ENCODE results near the gene RER1.
"Not testable (repeated sequence)": the region's sequence is repeated elsewhere in the genome, so short reads cannot be mapped to it uniquely, and the experiment has no call there.

RER1 gene

DNA sequence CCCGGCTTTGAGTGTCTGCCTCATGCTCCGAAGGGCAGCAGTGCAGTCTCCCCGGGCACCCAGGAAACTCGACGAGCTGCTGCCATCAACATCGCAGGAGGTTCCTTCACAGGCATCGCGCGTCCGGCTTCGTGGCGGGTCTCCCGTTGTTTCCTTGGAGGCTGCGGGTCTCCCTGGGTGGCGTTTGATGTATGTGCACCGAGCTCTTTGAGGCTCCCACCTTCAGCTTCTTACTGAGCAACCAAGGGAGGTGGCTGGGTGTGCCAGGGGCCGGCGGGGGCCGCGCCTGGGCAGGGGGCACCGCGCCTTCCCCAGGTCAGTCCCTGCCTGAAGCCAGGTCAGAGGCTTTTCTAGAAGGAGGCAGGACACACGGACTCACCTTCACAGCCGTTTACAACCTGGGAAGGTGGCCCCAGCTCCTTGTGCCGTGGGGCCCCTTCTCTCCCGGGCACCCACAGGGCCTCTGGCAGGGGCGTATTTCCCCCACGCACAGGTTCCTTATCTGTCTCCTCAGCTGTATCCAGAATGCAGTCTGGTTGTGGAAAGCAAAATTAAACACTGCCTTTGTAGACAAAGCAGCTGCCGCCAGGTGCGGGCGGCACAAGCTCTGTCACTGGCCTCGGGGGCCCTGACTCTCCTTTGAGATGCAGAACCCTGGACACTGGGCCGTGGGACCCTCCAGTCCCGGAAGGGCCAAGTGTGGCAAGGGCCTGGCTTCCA is 42.5 kb downstream of the RER1 start:
- H3K4me1 ChIP-seq (ENCODE audit: control insufficient read depth, insufficient read depth, low read length) = no peaks in the 10 kb centered on the region
- H3K4me3 ChIP-seq (ENCODE audit: low read length) = no peak overlapping the region
- H3K27me3 ChIP-seq (ENCODE audit: control insufficient read depth, insufficient read depth, low read length) = peaks cover 6% of the 10 kb centered on the region
- no peak overlapping the region for H3K9ac ChIP-seq (ENCODE audit: low read length)
- H3K36me3 ChIP-seq (ENCODE audit: control insufficient read depth, insufficient read depth, low read length) = no peaks in the 10 kb centered on the region
- no peaks in the 10 kb centered on the region for H3K9me3 ChIP-seq (ENCODE audit: control insufficient read depth, low read length)

DNA sequence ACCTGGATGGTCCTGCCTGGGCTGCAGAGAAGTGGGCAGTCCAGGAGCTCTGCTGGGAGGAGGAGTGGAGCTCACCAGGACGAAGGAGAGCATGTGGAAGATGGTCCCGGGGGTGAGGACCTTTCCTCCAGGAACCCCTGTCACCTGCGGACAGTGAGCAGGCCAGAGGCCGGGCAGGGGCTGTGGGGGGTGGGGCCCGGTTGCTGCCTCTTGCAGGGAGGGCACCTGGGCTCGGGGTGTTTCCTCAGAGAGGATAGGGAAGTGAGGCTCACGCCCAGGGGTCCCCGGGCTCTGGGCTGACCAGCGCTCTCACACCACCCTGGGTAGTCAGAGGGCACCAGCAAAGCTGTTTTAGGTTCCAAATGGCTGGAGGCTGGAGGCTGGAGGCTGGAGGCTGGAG is 43.5 kb downstream of the RER1 start:
- H3K27me3 ChIP-seq (ENCODE audit: control insufficient read depth, insufficient read depth, low read length) = peaks cover 6% of the 10 kb centered on the region
- H3K4me1 ChIP-seq (ENCODE audit: control insufficient read depth, insufficient read depth, low read length) = no peaks in the 10 kb centered on the region
- H3K9me3 ChIP-seq (ENCODE audit: control insufficient read depth, low read length) = no peaks in the 10 kb centered on the region
- H3K4me3 ChIP-seq (ENCODE audit: low read length) = no peak overlapping the region
- H3K9ac ChIP-seq (ENCODE audit: low read length) = no peak overlapping the region
- no peaks in the 10 kb centered on the region for H3K36me3 ChIP-seq (ENCODE audit: control insufficient read depth, insufficient read depth, low read length)

DNA sequence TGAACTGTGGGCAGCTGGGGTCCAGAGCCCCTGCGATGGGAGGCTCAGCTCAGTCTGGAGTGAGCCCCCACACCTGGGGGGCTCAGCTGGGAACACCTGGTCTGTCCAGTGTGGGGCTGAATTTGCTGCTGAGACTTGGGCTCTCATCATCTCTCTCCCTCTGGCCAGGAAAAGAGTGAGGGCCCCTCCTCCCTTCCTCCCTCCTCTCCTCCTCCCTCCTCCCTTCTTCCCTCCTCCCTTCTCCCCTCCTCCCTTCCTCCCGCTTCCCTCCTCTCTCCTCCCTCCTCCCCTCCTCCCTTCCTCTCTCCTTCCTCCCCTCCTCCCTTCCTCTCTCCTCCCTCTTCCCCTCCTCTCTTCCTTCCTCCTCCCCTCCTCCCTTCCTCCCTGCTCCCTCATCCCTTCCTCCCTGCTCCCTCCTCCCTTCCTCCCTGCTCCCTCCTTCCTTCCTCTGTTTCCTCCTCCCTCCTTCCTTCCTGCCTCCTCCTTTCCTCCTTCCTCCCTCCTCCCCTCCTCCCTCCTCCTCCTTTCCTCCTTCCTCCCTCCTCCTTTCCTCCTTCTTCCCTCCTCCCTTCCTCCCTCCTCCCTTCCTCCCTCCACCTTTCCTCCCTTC is 44.2 kb downstream of the RER1 start:
- Histone ChIP-seq H3K9ac (ENCODE audit: low read length) (no peak overlapping the region), H3K27me3 (ENCODE audit: control insufficient read depth, insufficient read depth, low read length) (peaks cover 6% of the 10 kb centered on the region), H3K36me3 (ENCODE audit: control insufficient read depth, insufficient read depth, low read length) (no peaks in the 10 kb centered on the region), H3K9me3 (ENCODE audit: control insufficient read depth, low read length) (no peaks in the 10 kb centered on the region), H3K4me1 (ENCODE audit: control insufficient read depth, insufficient read depth, low read length) (no peaks in the 10 kb centered on the region), H3K4me3 (ENCODE audit: low read length) (no peak overlapping the region)

DNA sequence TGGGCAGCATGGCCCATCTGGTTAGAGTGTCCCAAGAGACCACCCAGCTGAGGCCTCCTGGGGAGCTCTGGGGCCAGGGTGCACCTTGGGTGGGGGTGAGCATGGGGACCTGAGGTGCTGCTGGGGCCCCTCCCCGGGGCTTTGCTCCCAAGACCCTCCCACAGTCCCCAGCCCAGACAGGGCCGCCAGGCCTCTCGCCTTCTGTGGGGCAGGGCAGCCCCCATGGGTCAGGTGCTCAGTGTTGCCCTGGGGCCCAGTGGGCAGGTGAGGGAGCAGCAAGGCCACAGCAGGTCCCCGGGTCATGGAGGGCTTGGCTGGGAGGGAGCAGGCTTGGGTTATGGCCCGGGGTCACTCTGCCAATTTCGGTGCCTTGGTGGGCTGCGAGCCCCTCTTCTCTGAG is 45.2 kb downstream of the RER1 start:
- no peaks in the 10 kb centered on the region for H3K36me3 ChIP-seq (ENCODE audit: control insufficient read depth, insufficient read depth, low read length)
- peaks cover 5% of the 10 kb centered on the region for H3K27me3 ChIP-seq (ENCODE audit: control insufficient read depth, insufficient read depth, low read length)
- no peak overlapping the region for H3K9ac ChIP-seq (ENCODE audit: low read length)
- H3K9me3 ChIP-seq (ENCODE audit: control insufficient read depth, low read length) = no peaks in the 10 kb centered on the region
- no peaks in the 10 kb centered on the region for H3K4me1 ChIP-seq (ENCODE audit: control insufficient read depth, insufficient read depth, low read length)
- H3K4me3 ChIP-seq (ENCODE audit: low read length) = no peak overlapping the region

DNA sequence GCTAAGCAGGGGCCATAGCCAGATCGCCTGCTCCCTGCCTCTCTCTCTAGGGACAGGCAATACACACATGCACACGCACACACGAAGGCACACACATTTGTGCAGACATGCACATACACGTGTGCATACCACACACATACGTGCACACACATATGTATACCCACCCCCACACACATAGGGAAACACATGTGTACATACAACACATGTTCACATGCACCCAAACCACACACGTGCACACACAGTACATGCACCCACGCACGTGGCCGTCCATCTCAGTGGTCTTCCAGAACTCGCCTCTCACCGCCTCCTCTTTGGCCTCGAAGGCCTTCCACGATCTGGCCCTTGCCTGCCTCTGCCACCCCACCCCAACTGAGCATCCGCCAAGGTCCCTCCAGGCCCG is 46.0 kb downstream of the RER1 start:
- H3K4me3 ChIP-seq (ENCODE audit: low read length) = no peak overlapping the region
- no peaks in the 10 kb centered on the region for H3K4me1 ChIP-seq (ENCODE audit: control insufficient read depth, insufficient read depth, low read length)
- H3K27me3 ChIP-seq (ENCODE audit: control insufficient read depth, insufficient read depth, low read length) = peaks cover 11% of the 10 kb centered on the region
- no peaks in the 10 kb centered on the region for H3K36me3 ChIP-seq (ENCODE audit: control insufficient read depth, insufficient read depth, low read length)
- H3K9ac ChIP-seq (ENCODE audit: low read length) = no peak overlapping the region
- no peaks in the 10 kb centered on the region for H3K9me3 ChIP-seq (ENCODE audit: control insufficient read depth, low read length)

DNA sequence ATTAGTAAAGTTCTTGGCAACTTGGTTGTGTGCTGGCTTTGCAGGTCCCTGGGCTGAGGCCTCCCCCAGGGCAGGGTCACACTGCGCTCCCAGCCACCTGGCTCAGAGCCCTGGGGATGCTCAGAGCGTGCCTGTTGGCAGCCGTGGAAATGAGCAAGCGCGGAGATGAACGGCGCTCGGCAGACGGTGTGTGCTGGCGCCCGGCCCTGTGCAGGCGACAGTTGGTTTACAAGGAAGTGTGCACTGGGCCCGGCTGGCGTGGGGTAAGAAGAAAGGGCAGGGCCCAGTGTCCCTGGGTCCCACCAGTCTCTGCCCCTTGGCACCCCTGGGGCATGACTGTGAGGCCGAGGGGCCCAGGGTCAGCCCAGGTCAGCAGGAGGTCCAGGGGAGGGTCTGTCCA is 46.4 kb downstream of the RER1 start:
- Histone ChIP-seq H3K4me1 (ENCODE audit: control insufficient read depth, insufficient read depth, low read length) (no peaks in the 10 kb centered on the region), H3K9me3 (ENCODE audit: control insufficient read depth, low read length) (no peaks in the 10 kb centered on the region), H3K36me3 (ENCODE audit: control insufficient read depth, insufficient read depth, low read length) (no peaks in the 10 kb centered on the region), H3K27me3 (ENCODE audit: control insufficient read depth, insufficient read depth, low read length) (peaks cover 16% of the 10 kb centered on the region), H3K9ac (ENCODE audit: low read length) (no peak overlapping the region), H3K4me3 (ENCODE audit: low read length) (no peak overlapping the region)

DNA sequence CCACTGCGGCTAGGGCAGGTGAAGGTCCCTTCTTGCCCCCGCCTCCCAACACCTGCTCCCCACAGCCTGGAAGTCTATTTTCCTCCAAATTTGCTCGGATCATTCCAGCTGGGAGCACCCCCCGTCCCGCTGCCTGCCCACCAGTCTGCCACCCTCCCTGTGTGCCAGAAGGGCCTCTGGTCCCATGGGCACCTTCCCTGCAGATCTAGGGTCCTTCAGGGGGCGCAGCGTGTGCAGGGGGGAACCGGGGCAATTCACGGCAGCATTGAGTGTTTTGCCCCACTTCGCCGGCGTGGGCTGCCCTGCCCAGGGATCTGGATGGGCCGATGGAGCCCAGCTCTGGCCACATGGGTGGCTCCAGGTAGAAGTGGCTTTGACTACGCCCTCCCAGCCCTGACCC is 47.0 kb downstream of the RER1 start:
- Histone ChIP-seq H3K9me3 (ENCODE audit: control insufficient read depth, low read length) (no peaks in the 10 kb centered on the region), H3K4me1 (ENCODE audit: control insufficient read depth, insufficient read depth, low read length) (no peaks in the 10 kb centered on the region), H3K9ac (ENCODE audit: low read length) (no peak overlapping the region), H3K36me3 (ENCODE audit: control insufficient read depth, insufficient read depth, low read length) (no peaks in the 10 kb centered on the region), H3K4me3 (ENCODE audit: low read length) (no peak overlapping the region), H3K27me3 (ENCODE audit: control insufficient read depth, insufficient read depth, low read length) (peaks cover 17% of the 10 kb centered on the region)

DNA sequence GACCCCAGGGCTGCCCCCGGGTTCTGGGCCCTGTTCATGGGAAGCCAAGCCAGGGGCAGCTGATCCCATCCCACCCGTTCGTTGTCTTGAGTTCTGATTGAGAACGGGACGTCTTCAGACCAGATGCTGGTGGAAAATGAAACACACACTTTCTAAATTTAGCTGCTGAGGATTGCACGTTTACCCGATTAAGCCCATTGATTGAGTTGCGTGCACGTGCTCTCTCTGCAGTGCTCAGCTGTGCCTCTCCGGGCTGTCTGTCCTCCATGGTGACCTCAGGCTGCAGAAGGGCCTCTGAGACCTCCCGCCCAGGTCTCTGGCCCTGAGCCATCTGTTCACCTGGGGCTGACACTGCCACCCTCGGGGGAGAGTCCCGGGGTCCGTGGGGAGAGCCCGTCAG is 47.7 kb downstream of the RER1 start:
- peaks cover 23% of the 10 kb centered on the region for H3K27me3 ChIP-seq (ENCODE audit: control insufficient read depth, insufficient read depth, low read length)
- no peaks in the 10 kb centered on the region for H3K9me3 ChIP-seq (ENCODE audit: control insufficient read depth, low read length)
- no peaks in the 10 kb centered on the region for H3K4me1 ChIP-seq (ENCODE audit: control insufficient read depth, insufficient read depth, low read length)
- H3K4me3 ChIP-seq (ENCODE audit: low read length) = no peak overlapping the region
- no peak overlapping the region for H3K9ac ChIP-seq (ENCODE audit: low read length)
- no peaks in the 10 kb centered on the region for H3K36me3 ChIP-seq (ENCODE audit: control insufficient read depth, insufficient read depth, low read length)

DNA sequence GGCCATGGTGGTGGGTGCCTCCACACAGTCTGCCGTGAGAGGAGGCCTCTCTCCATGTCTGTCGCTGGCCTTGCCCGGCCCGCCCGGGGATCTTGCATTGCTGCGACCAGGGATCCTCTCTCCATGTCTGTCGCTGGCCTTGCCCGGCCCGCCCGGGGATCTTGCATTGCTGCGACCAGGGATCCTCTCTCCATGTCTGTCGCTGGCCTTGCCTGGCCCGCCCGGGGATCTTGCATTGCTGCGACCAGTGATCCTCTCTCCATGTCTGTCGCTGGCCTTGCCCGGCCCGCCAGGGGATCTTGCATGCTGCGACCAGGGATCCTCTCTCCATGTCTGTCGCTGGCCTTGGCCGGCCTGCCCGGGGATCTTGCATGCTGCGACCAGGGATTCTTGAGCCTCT is 48.7 kb downstream of the RER1 start:
- H3K4me3 ChIP-seq (ENCODE audit: low read length); H3K9me3 ChIP-seq (ENCODE audit: control insufficient read depth, low read length); H3K9ac ChIP-seq (ENCODE audit: low read length); H3K4me1 ChIP-seq (ENCODE audit: control insufficient read depth, insufficient read depth, low read length); H3K36me3 ChIP-seq (ENCODE audit: control insufficient read depth, insufficient read depth, low read length): not testable (repeated sequence)
- peaks cover 32% of the 10 kb centered on the region for H3K27me3 ChIP-seq (ENCODE audit: control insufficient read depth, insufficient read depth, low read length)

DNA sequence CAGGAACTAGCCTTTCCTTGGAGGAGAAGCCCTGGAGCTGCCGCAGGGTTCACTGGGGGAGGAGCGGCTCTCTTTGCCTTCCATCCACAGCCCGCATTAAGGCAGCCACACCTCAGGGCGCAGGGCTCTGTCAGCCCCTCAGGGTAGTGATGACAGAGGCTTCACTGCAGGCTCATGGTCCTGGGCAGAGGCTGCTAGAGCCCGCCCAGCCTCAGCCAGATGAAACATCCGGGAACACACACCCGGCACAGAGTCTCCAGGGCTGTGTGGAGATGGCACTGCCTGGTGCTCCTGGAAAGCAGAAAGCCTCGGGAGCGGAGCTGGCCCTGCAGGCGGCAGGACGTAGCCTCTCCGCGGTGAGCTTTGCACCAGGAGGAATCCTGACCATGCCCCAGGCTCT is 50.1 kb downstream of the RER1 start:
- H3K9ac ChIP-seq (ENCODE audit: low read length) = no peak overlapping the region

DNA sequence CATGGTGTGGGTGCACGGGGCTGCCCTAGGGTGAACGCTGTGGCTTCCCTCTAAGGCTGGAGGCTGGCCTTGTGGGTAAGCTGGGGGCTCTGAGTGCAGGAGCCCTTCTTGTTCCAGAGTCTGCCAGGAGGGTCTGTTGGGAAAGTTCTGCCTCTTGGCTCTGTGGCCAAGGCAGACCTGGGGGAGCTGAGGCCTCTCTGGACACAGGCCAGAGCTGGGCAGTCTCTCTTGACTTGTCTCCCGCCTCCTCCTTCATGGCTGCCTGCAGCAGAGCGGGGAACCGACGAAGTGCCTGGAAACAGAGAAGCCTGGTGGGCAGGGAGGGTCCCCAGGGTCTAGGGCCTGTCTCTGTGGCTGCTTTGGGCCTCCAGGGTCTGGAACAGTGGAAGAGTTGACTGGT is 51.0 kb downstream of the RER1 start:
- H3K9me3 ChIP-seq (ENCODE audit: control insufficient read depth, low read length) = no peaks in the 10 kb centered on the region
- no peak overlapping the region for H3K4me3 ChIP-seq (ENCODE audit: low read length)
- H3K27me3 ChIP-seq (ENCODE audit: control insufficient read depth, insufficient read depth, low read length) = peaks cover 32% of the 10 kb centered on the region
- no peaks in the 10 kb centered on the region for H3K4me1 ChIP-seq (ENCODE audit: control insufficient read depth, insufficient read depth, low read length)
- no peaks in the 10 kb centered on the region for H3K36me3 ChIP-seq (ENCODE audit: control insufficient read depth, insufficient read depth, low read length)
- no peak overlapping the region for H3K9ac ChIP-seq (ENCODE audit: low read length)

More for the DNA sequence above, 50.1 kb downstream of the RER1 start:
- Histone ChIP-seq H3K36me3 (ENCODE audit: control insufficient read depth, insufficient read depth, low read length) (no peaks in the 10 kb centered on the region), H3K9me3 (ENCODE audit: control insufficient read depth, low read length) (no peaks in the 10 kb centered on the region), H3K4me1 (ENCODE audit: control insufficient read depth, insufficient read depth, low read length) (no peaks in the 10 kb centered on the region), H3K27me3 (ENCODE audit: control insufficient read depth, insufficient read depth, low read length) (peaks cover 32% of the 10 kb centered on the region), H3K4me3 (ENCODE audit: low read length) (no peak overlapping the region)

DNA sequence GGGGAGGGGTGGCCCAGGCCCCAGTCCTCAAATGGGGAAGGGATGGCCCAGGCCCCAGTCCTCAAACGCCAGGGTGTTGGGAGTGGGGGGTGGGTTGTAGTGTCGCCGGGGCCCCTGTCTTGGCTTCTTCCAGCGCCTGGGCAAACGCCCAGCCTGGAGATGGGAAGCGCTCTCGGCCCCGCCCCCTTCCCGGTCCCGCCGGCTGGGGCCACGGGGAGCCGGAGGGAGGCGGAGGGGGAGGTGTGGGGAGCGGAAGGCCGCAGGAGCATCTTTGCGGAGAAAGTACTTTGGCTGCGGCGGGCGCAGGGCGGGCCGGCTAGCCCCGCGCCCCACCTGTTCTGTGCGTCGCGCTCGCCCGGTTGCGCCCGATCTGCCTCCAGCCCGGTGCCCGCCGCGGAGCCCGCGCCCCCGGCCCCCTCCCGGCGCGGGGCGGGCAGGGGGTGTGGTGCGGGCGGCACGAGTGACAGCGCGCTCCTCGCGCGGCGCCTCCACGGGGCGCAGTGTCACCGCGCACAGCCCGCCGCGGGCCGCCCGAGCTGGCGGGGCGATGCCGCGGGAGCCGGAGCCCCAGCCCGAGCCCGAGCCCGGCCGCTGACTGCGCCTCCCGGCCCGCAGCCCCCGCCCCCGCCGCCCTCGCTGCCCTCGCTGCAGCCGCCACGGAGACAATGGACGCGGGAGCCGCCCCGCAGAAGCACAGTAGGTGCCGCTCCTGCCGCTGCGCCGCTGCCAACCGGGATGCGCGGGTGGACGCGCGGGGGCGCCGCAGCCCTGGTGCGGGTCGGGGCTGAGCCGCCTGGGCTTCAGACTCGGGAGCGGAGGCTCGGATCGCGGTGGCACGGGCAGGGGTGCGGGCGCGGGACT is 51.9 kb downstream of the RER1 start:
- Histone ChIP-seq H3K4me1 (ENCODE audit: control insufficient read depth, insufficient read depth, low read length) (no peaks in the 10 kb centered on the region), H3K9me3 (ENCODE audit: control insufficient read depth, low read length) (no peaks in the 10 kb centered on the region), H3K27me3 (ENCODE audit: control insufficient read depth, insufficient read depth, low read length) (peaks cover 32% of the 10 kb centered on the region), H3K9ac (ENCODE audit: low read length) (no peak overlapping the region), H3K4me3 (ENCODE audit: low read length) (no peak overlapping the region), H3K36me3 (ENCODE audit: control insufficient read depth, insufficient read depth, low read length) (no peaks in the 10 kb centered on the region)

All from mucosa of stomach (tissue), 1 donor.